Activated naive CD8-positive, alpha-beta T cell treated with anti-CD3 and anti-CD28 coated beads, Interleukin-2, amount 10 ng/mL, durations not matched to agents 7 days and 5 days (primary cell): ENCODE measurements around the gene SELL. TPM values are rescaled to one million over a fixed set of nuclear protein-coding genes. Genes with fewer than 3 reads are reported as not detected.
A peak's percentile ranks its signal among the peaks of the same experiment; 100 is the strongest.
"Not testable (repeated sequence)": the region's sequence is repeated elsewhere in the genome, so short reads cannot be mapped to it uniquely, and the experiment has no call there.

ENCODE experiments used
- ATAC-seq: fragments of 150-1000 bp; cut with Tn5 transposase; one replicate; pipeline ENCODE4 v1.10.0; 2021; ENCODE audit warnings: low read depth, moderate library complexity
- POLR2A ChIA-PET: fragments of 350-600 bp; sonication (Branson Sonifier 250); formaldehyde crosslinking; loops from one replicate; lab custom pipeline; 2021; ENCODE audit warnings: antibody characterized with exemption; lab: Charles Lee
- DNase-seq: peaks from one replicate; pipeline ENCODE4 v3.0.0; 2021
- H3K27ac Mint-ChIP-seq: one replicate; pipeline ENCODE4 v1.8.0; 2022; ENCODE audit warnings: mild to moderate bottlenecking, mixed read lengths
- H3K27me3 Mint-ChIP-seq: one replicate; pipeline ENCODE4 v1.8.0; 2022; ENCODE audit warnings: mild to moderate bottlenecking, moderate library complexity, mixed read lengths
- H3K36me3 Mint-ChIP-seq: one replicate; pipeline ENCODE4 v1.8.0; 2021; ENCODE audit warnings: mild to moderate bottlenecking, mixed read lengths
- H3K4me1 Mint-ChIP-seq: one replicate; pipeline ENCODE4 v1.8.0; 2021; ENCODE audit warnings: mixed read lengths
- H3K4me3 Mint-ChIP-seq: one replicate; pipeline ENCODE4 v1.8.0; 2022; ENCODE audit warnings: mild to moderate bottlenecking, moderate library complexity, mixed read lengths
- H3K9me3 Mint-ChIP-seq: one replicate; pipeline ENCODE4 v1.8.0; 2021; ENCODE audit warnings: mixed read lengths
- total RNA-seq, 2 experiments: library from RNA; stranded (reverse); gene quantifications; one replicate each; pipeline ENCODE4 v1.2.3, GENCODE V29; 2021

The SELL gene
- total RNA-seq, 2 experiments from 2014 or later, result 130 to 135 TPM

DNA sequence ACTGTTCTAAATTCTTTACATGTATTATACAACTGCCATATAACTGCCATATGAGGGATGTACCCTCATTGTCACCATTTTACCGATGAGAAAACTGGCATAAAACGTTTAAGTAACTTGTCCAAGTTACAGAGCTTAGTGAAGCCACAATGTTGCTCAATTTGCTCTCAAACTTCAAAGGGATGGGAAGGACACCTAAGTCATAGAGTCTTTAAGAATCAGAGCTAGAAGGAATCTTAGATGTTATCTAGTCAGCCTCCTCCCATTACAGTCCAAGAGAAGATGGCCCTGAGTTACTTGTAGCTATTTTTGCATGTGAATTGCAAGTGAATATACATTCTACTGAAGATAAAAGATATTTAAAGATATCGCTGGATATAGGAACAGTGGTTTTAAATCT lies 31.7 kb downstream of the SELL start:
- H3K4me1 Mint-ChIP-seq, result peaks cover 33% of the 10 kb centered on the region
- no peak for DNase-seq
- no peaks in the 10 kb centered on the region for H3K27me3 Mint-ChIP-seq
- no peaks in the 10 kb centered on the region for H3K36me3 Mint-ChIP-seq
- ATAC-seq, result no peak
- H3K9me3 Mint-ChIP-seq, result no peaks in the 10 kb centered on the region
- POLR2A ChIA-PET, result interaction anchor here (1.3 kb wide), 1 partner anchor 12 kb away, joined by 4 read pairs; no protein-coding TSS in a partner anchor
- no peak overlapping the region for H3K4me3 Mint-ChIP-seq
- no peak overlapping the region for H3K27ac Mint-ChIP-seq

GRCh38 chr1:169676001-169676400 lies 35.4 kb downstream of the SELL start:
- peaks cover 4% of the 10 kb centered on the region for H3K9me3 Mint-ChIP-seq
- no peaks in the 10 kb centered on the region for H3K27me3 Mint-ChIP-seq
- DNase-seq (no peak), ATAC-seq (no peak)
- no peak overlapping the region for H3K27ac Mint-ChIP-seq
- H3K4me1 Mint-ChIP-seq, result peaks cover 28% of the 10 kb centered on the region
- peaks cover 2% of the 10 kb centered on the region for H3K36me3 Mint-ChIP-seq
- POLR2A ChIA-PET, result no interaction called here
- no peak overlapping the region for H3K4me3 Mint-ChIP-seq

DNA sequence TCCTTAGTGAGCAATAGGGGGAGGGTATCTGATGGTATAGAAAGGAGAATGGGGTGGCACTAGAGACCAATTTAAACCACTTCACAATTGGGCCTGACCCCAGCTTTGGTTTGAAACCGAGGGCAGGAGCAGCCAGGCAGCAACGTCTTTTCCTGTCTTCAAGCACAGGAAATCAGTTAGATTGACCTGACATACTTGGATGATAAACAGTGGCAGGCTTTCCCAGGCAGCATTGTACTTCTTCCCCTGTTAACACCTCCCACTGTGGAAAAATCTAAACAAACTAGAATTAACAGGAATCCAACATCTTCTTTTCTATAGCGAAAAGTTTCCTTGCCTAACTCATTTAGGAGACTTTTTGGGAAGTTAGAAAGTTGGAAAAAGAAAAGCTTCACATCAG lies 40.6 kb downstream of the SELL start:
- H3K27me3 Mint-ChIP-seq, result no peaks in the 10 kb centered on the region
- ATAC-seq, result no peak
- POLR2A ChIA-PET, result interaction anchor here (1.3 kb wide), 1 partner anchor 22 kb away, joined by 4 read pairs; no protein-coding TSS in a partner anchor
- DNase-seq, result no peak
- peak overlapping the region; percentile 32 for H3K4me3 Mint-ChIP-seq
- peaks cover 8% of the 10 kb centered on the region for H3K9me3 Mint-ChIP-seq
- H3K4me1 Mint-ChIP-seq, result peaks cover 40% of the 10 kb centered on the region
- peak overlapping the region; percentile 57 for H3K27ac Mint-ChIP-seq
- peaks cover 17% of the 10 kb centered on the region for H3K36me3 Mint-ChIP-seq

GRCh38 chr1:169670244-169670643 lies 41.2 kb downstream of the SELL start:
- peaks cover 38% of the 10 kb centered on the region for H3K4me1 Mint-ChIP-seq

DNA sequence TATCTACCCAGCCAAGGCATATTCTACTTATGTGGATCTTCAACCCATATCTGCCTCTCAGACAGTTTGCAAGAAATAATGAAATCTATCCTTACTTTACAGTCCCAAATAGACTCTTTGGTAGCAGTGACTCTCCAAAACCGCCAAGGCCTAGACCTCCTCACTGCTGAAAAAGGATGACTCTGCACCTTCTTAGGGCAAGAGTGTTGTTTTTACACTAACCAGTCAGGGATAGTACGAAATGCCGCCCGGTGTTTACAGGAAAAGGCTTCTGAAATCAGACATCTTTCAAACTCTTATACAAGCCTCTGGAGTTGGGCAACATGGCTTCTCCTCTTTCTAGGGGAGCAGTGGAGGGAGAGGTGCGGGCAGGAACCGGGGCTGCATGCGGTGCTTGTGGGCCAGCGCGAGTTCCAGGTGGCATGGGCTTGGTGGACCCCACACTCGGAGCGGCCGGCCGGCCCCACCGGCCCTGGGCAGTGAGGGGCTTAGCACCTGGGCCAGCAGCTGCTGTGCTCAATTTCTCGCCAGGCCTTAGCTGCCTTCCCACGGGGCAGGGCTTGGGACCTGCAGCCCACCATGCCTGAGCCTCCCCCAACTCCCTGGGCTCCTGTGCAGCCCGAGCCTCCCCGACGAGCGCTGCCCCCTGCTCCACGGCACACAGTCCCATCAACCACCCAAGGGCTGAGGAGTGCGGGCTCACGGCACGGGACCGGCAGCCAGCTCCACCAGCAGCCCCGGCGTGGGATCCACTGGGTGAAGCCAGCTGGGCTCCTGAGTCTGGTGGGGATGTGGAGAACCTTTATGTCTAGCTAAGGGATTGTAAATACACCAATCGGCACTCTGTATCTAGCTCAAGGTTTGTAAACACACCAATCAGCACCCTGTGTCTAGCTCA lies 43.5 kb downstream of the SELL start:
- POLR2A ChIA-PET, DNase-seq, H3K27me3 Mint-ChIP-seq, H3K9me3 Mint-ChIP-seq, ATAC-seq: not testable (repeated sequence)
- Mint-ChIP-seq H3K36me3 (peaks cover 15% of the 10 kb centered on the region), H3K27ac (peak overlapping the region; percentile 90), H3K4me3 (peak overlapping the region; percentile 73), H3K4me1 (peaks cover 38% of the 10 kb centered on the region)

More at GRCh38 chr1:169670244-169670643, 41.2 kb downstream of the SELL start:
- not testable (repeated sequence) for H3K27ac Mint-ChIP-seq, H3K9me3 Mint-ChIP-seq, DNase-seq, H3K27me3 Mint-ChIP-seq, ATAC-seq
- POLR2A ChIA-PET, result interaction anchor here (0.6 to 1.3 kb wide), 2 partner anchors 22 to 124 kb away, joined by 4 read pairs; no protein-coding TSS in a partner anchor
- Mint-ChIP-seq H3K4me3 (peak overlapping the region; percentile 32), H3K36me3 (peaks cover 17% of the 10 kb centered on the region)

GRCh38 chr1:169667227-169667639 lies 44.2 kb downstream of the SELL start:
- Mint-ChIP-seq H3K36me3 (peaks cover 15% of the 10 kb centered on the region), H3K4me1 (peaks cover 38% of the 10 kb centered on the region), H3K4me3 (peak overlapping the region; percentile 73), H3K27ac (peak overlapping the region; percentile 90)
- DNase-seq, POLR2A ChIA-PET, H3K9me3 Mint-ChIP-seq, H3K27me3 Mint-ChIP-seq: not testable (repeated sequence)
- ATAC-seq, result peak; percentile 79

DNA sequence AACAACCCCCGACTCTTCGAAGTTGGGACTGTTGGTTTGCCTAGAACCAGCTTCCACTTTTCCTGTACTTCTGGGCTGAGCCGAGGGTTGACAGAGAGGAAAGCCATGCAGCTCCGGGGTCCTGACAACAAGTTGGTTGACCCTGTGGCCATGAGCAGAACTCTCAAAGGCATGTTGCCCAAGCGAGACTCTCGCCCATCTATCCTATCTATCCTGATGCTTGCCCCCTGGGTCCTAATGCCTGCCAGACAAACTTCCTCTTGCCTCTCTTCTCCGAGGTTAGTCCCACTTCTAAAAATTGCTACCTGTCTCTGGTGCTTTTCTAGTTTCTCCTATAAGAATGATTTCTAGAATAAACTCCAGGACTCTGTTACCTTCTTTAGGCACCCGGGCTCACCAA lies 48.7 kb downstream of the SELL start:
- H3K27ac Mint-ChIP-seq, H3K9me3 Mint-ChIP-seq, POLR2A ChIA-PET, ATAC-seq, H3K27me3 Mint-ChIP-seq, DNase-seq, H3K4me3 Mint-ChIP-seq: not testable (repeated sequence)
- Mint-ChIP-seq H3K36me3 (peaks cover 14% of the 10 kb centered on the region), H3K4me1 (peaks cover 26% of the 10 kb centered on the region)

DNA sequence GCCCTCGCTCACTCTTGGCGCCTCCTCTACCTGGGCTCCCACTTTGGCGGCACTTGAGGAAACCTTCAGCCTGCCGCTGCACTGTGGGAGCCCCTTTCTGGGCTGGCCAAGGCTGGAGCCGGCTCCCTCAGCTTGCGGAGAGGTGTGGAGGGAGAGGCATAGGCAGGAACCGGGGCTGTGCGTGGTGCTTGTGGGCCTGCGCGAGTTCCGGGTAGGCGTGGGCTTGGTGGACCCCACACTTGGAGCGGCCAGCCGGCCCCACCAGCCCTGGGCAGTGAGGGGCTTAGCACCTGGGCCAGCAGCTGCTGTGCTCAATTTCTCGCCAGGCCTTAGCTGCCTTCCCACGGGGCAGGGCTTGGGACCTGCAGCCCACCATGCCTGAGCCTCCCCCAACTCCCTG lies 50.4 kb downstream of the SELL start:
- POLR2A ChIA-PET, result not testable (repeated sequence)

GRCh38 chr1:169658777-169659176 lies 52.6 kb downstream of the SELL start:
- Mint-ChIP-seq H3K4me1 (peaks cover 18% of the 10 kb centered on the region), H3K36me3 (peaks cover 22% of the 10 kb centered on the region), H3K9me3 (peaks cover 17% of the 10 kb centered on the region)
- H3K4me3 Mint-ChIP-seq, DNase-seq, ATAC-seq, H3K27ac Mint-ChIP-seq, H3K27me3 Mint-ChIP-seq, POLR2A ChIA-PET: not testable (repeated sequence)

More for the DNA sequence above, 50.4 kb downstream of the SELL start:
- H3K9me3 Mint-ChIP-seq, ATAC-seq, H3K27me3 Mint-ChIP-seq, H3K4me3 Mint-ChIP-seq, H3K27ac Mint-ChIP-seq, DNase-seq: not testable (repeated sequence)
- peaks cover 14% of the 10 kb centered on the region for H3K36me3 Mint-ChIP-seq
- peaks cover 16% of the 10 kb centered on the region for H3K4me1 Mint-ChIP-seq

DNA sequence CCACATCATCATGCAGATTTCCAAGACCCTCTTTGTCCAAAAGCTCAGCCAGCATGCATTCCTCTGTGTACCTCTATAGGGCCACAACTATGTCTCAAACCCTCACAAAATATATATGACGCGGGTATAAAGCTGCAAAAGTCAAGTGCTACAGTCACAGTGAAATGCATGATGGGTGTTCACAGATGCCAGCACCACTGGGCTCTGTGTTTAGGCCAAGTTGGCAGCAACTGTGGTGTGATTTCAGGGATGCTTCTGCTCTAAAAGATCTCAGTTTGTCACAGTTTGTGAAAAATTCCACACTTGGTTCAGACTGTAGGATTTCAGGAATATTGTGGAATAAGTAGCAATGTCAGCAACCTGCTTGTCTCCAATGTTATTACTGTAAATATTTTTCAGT lies 57.5 kb downstream of the SELL start:
- Mint-ChIP-seq H3K4me1 (peaks cover 11% of the 10 kb centered on the region), H3K27me3 (peaks cover 2% of the 10 kb centered on the region), H3K36me3 (peaks cover 16% of the 10 kb centered on the region), H3K4me3 (no peak overlapping the region), H3K27ac (no peak overlapping the region), H3K9me3 (peaks cover 12% of the 10 kb centered on the region)
- no peak for ATAC-seq
- DNase-seq, result no peak
- POLR2A ChIA-PET, result no interaction called here

- H3K4me1 Mint-ChIP-seq, result peaks cover 10% of the 10 kb centered on the region
- no peak overlapping the region for H3K4me3 Mint-ChIP-seq
- H3K36me3 Mint-ChIP-seq, result peaks cover 15% of the 10 kb centered on the region
- peaks cover 2% of the 10 kb centered on the region for H3K27me3 Mint-ChIP-seq
- H3K27ac Mint-ChIP-seq, result no peak overlapping the region
- ATAC-seq (no peak), DNase-seq (no peak)
- POLR2A ChIA-PET, result no interaction called here
- peaks cover 11% of the 10 kb centered on the region for H3K9me3 Mint-ChIP-seq
These were observed 60.4 kb downstream of the SELL start for GRCh38 chr1:169651035-169651434.

- H3K36me3 Mint-ChIP-seq, result peaks cover 15% of the 10 kb centered on the region
- ATAC-seq, result no peak
These were observed 60.9 kb downstream of the SELL start for GRCh38 chr1:169650551-169650950.

GRCh38 chr1:169648709-169649108 lies 62.7 kb downstream of the SELL start:
- POLR2A ChIA-PET, result no interaction called here
- Mint-ChIP-seq H3K9me3 (peaks cover 3% of the 10 kb centered on the region), H3K27me3 (no peaks in the 10 kb centered on the region), H3K4me3 (no peak overlapping the region), H3K27ac (no peak overlapping the region), H3K36me3 (peaks cover 7% of the 10 kb centered on the region), H3K4me1 (peaks cover 8% of the 10 kb centered on the region)
- ATAC-seq (no peak), DNase-seq (no peak)

More at GRCh38 chr1:169650551-169650950, 60.9 kb downstream of the SELL start:
- Mint-ChIP-seq H3K9me3 (peaks cover 11% of the 10 kb centered on the region), H3K4me1 (peaks cover 10% of the 10 kb centered on the region), H3K27me3 (peaks cover 2% of the 10 kb centered on the region), H3K27ac (no peak overlapping the region), H3K4me3 (no peak overlapping the region)
- no peak for DNase-seq
- POLR2A ChIA-PET, result no interaction called here

- Mint-ChIP-seq H3K4me1 (peaks cover 8% of the 10 kb centered on the region), H3K36me3 (peaks cover 6% of the 10 kb centered on the region), H3K27me3 (no peaks in the 10 kb centered on the region), H3K4me3 (no peak overlapping the region), H3K27ac (no peak overlapping the region), H3K9me3 (peaks cover 3% of the 10 kb centered on the region)
- no peak for ATAC-seq
- no peak for DNase-seq
- POLR2A ChIA-PET, result no interaction called here
These were observed 63.2 kb downstream of the SELL start for GRCh38 chr1:169648187-169648586.
